Stomach (tissue), 4 donors: ENCODE measurements around the gene RRAS.

ENCODE experiments used
- POLR2AphosphoS5 ChIP-seq, 3 donors: sonication (generic); formaldehyde crosslinking; IDR thresholded peaks; one replicate each; pipeline ENCODE4 v1.6.1; 2016; ENCODE audit warnings: antibody characterized with exemption in 3 of 3
- TF ChIP-seq, protein P1 (sequence below), 7 experiments: fragments of 450-650 bp in 4 of 7; fragments of 200-600 bp in 3 of 7; sonication (generic) in 3 of 7; IDR thresholded peaks; one replicate each; pipeline ENCODE4 v1.5.1; 2016 to 2019; ENCODE audit warnings: antibody characterized with exemption in 7 of 7, control low read depth in 2 of 7, mild to moderate bottlenecking in 1 of 7

- TF ChIP-seq, protein P1, sequence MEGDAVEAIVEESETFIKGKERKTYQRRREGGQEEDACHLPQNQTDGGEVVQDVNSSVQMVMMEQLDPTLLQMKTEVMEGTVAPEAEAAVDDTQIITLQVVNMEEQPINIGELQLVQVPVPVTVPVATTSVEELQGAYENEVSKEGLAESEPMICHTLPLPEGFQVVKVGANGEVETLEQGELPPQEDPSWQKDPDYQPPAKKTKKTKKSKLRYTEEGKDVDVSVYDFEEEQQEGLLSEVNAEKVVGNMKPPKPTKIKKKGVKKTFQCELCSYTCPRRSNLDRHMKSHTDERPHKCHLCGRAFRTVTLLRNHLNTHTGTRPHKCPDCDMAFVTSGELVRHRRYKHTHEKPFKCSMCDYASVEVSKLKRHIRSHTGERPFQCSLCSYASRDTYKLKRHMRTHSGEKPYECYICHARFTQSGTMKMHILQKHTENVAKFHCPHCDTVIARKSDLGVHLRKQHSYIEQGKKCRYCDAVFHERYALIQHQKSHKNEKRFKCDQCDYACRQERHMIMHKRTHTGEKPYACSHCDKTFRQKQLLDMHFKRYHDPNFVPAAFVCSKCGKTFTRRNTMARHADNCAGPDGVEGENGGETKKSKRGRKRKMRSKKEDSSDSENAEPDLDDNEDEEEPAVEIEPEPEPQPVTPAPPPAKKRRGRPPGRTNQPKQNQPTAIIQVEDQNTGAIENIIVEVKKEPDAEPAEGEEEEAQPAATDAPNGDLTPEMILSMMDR (IDR thresholded peaks at IDR 0.05) = no peak
- no peak for TF ChIP-seq POLR2AphosphoS5 (IDR thresholded peaks at IDR 0.05)
Observed at GRCh38 chr19:49594157-49594992, 45.6 kb downstream of the RRAS start.
